ACC112 (cell line): ENCODE measurements around the gene PUM2.

Source experiments
- H2AFZ ChIP-seq: fragments of 200-600 bp; sonication (generic); one replicate; pipeline ENCODE4 v1.6.0; 2017; ENCODE audit warnings: antibody characterized with exemption, low read length; ENCODE audit not compliant: unreplicated experiment
- H3K27ac ChIP-seq: fragments of 200-600 bp; sonication (generic); 2 replicates; pipeline ENCODE4 v1.5.1; 2014; ENCODE audit warnings: low read depth, mild to moderate bottlenecking, antibody characterized with exemption, low read length, moderate library complexity
- H3K27me3 ChIP-seq: fragments of 200-600 bp; sonication (generic); 2 replicates; pipeline ENCODE4 v1.6.1; 2014; ENCODE audit warnings: mild to moderate bottlenecking, antibody characterized with exemption, low read length, moderate library complexity, mixed read lengths; ENCODE audit not compliant: insufficient read depth
- H3K36me3 ChIP-seq: fragments of 200-600 bp; sonication (generic); 2 replicates; pipeline ENCODE4 v1.6.1; 2016; ENCODE audit warnings: mild to moderate bottlenecking, antibody characterized with exemption, low read length, moderate library complexity, mixed read lengths; ENCODE audit not compliant: insufficient read depth
- H3K4me1 ChIP-seq: fragments of 200-600 bp; sonication (generic); one replicate; pipeline ENCODE4 v1.6.1; 2016; ENCODE audit warnings: low read length, mixed read lengths; ENCODE audit not compliant: insufficient read depth, unreplicated experiment, control insufficient read depth
- H3K4me3 ChIP-seq: fragments of 200-600 bp; sonication (generic); 2 replicates; pipeline ENCODE4 v1.5.1; 2014; ENCODE audit warnings: mild to moderate bottlenecking, low read depth, low read length
- H3K79me2 ChIP-seq: fragments of 200-600 bp; sonication (generic); one replicate; pipeline ENCODE4 v1.6.0; 2016; ENCODE audit warnings: low read length; ENCODE audit not compliant: control insufficient read depth, unreplicated experiment, insufficient read depth

PUM2 gene, protein sequence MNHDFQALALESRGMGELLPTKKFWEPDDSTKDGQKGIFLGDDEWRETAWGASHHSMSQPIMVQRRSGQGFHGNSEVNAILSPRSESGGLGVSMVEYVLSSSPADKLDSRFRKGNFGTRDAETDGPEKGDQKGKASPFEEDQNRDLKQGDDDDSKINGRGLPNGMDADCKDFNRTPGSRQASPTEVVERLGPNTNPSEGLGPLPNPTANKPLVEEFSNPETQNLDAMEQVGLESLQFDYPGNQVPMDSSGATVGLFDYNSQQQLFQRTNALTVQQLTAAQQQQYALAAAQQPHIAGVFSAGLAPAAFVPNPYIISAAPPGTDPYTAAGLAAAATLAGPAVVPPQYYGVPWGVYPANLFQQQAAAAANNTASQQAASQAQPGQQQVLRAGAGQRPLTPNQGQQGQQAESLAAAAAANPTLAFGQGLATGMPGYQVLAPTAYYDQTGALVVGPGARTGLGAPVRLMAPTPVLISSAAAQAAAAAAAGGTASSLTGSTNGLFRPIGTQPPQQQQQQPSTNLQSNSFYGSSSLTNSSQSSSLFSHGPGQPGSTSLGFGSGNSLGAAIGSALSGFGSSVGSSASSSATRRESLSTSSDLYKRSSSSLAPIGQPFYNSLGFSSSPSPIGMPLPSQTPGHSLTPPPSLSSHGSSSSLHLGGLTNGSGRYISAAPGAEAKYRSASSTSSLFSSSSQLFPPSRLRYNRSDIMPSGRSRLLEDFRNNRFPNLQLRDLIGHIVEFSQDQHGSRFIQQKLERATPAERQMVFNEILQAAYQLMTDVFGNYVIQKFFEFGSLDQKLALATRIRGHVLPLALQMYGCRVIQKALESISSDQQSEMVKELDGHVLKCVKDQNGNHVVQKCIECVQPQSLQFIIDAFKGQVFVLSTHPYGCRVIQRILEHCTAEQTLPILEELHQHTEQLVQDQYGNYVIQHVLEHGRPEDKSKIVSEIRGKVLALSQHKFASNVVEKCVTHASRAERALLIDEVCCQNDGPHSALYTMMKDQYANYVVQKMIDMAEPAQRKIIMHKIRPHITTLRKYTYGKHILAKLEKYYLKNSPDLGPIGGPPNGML

DNA sequence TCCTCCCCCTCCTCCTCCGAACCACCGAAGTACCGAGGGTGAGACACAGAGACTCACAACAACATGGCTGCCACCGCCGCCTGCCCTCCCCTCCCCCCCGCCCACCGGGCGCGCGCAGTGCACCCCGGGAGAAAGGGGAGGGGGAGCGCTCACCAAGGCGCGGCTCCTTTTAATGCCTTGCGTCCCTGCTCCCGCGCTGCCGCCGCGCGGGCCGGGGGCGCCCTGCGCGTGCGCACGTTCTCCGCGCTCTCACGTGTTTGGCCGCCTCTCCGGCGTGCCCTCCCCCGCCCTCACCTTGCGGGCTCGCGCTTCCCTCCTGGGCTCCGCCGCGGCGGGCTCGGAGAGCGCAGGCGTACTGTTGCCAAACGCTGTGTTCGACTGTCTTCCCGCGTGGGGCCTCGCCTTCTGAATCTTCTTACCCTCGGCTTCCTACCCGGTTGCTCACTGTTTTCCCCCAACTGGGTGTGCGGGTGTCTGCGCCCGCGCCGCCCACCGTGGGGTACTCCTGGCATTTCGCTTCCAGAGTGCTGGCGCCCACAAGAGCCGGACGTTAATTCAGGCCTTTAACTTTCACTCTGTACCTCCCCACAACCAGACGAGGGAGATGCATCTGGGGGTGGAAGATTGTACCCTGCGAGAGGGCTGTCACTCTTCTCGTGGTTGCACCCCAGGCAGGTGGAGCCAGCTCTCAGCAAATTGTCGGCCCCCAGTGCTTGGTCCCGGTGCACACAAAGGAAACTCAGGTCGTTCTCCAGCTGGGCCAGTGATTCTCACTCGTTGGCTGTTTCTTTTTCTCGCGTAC, at the start of gene PUM2:
TSS of gene PUM2 (minus strand) at position 92 of the 802 bp plus-strand sequence. CDS start 23,484 bp downstream, outside the sequence.
- Histone ChIP-seq H3K4me1 (peaks cover 30% of the 10 kb centered on the region), H3K27me3 (no peaks in the 10 kb centered on the region), H3K4me3 (peak within 1 kb of the TSS; percentile 98), H3K36me3 (peaks cover 3% of the 10 kb centered on the region; the same call in 1 of the 2 replicates), H2AFZ (peak within 1 kb of the TSS; percentile 98), H3K27ac (peak within 1 kb of the TSS; percentile 82), H3K79me2 (peaks cover 45% of the 10 kb centered on the region)

DNA sequence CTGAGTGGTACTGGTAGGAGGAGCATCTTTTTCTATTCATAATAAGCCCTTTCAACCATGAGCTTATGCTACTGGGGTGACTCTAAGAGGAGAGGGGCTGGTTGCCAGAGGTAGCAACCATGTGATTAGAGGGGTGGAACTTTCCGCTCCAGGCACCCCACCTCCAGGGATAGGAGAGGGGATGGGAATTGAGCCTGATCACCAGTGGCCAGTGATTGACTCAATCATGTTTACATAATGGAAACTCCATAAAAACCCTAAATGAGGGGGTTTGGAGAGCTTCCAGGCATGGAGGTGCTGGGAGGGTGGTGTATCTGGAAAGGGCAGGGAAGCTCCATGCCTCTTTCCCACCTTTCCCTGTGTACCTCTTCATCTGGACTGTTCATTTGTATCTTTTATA, 49.7 kb upstream of the PUM2 start:
- Histone ChIP-seq H3K79me2 (no peaks in the 10 kb centered on the region), H3K36me3 (no peaks in the 10 kb centered on the region), H3K4me3 (no peak overlapping the region), H3K27me3 (no peaks in the 10 kb centered on the region), H3K4me1 (peaks cover 17% of the 10 kb centered on the region), H3K27ac (no peak overlapping the region), H2AFZ (no peak overlapping the region)

DNA sequence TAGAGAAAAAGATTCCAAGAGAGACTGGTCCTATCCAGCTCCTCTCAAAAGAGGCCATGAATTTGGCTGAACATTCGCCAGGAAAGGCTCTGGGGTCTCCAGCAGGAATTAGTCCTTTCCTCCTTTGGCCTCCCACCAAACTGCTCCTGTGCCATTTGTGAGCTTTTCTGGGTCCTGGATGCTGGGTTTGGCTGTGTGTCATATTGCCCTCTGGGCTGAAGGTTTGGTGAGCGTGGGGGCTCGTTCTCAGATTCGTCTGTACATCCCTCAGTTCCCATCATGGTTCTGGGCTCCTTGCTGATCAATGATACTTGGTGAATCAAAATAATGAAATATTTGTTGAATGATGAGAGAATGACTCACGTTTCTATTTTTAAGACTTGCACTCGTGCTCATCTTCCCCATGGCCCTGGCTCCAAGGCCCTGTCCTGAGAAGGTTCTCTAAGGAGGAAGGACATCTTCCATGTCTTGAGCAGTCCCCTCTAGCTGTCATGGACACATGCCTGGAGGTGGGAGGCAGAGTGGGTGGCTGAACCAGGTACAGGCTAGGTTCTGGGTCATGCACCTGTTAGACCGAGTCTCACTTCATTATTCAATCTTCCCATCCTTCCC, 48.4 kb upstream of the PUM2 start:
- H3K27me3 ChIP-seq = no peaks in the 10 kb centered on the region
- no peaks in the 10 kb centered on the region for H3K79me2 ChIP-seq

DNA sequence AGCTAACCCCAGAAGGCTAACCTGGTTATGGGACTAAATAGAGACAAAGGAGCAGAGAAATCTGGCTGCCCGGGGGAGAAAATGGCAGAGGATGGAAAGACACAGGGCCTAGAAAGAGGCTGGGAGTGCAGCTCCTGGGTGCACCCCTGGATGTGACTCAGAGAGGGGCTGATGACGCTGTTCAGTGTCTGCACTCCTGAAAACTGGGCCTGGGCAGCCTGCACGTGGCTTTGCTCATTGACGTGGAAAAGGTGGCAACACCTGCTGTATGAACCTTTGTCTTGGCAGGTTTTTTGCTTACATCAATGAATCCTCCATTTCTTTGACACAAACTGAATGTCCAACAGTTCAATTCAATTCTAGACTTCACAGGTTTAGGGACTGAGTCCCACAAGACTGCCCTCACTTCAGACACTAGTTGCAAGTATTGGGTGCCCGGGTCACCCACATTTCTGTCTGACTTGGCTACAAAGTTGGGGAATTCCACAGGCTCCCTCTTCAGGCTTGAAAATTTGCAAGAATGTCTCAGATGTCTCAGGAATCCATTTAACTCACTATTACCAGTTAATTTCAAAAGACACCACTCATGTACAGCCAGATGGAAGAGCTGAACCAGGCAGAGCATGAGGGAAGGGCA, 47.3 kb upstream of the PUM2 start:
- H3K27me3 ChIP-seq = no peaks in the 10 kb centered on the region
- H3K4me3 ChIP-seq = no peak overlapping the region
- no peak overlapping the region for H2AFZ ChIP-seq
- no peaks in the 10 kb centered on the region for H3K79me2 ChIP-seq
- H3K36me3 ChIP-seq = no peaks in the 10 kb centered on the region
- peaks cover 17% of the 10 kb centered on the region for H3K4me1 ChIP-seq
- H3K27ac ChIP-seq = no peak overlapping the region

More for the DNA sequence above, 48.4 kb upstream of the PUM2 start:
- Histone ChIP-seq H2AFZ (no peak overlapping the region), H3K27ac (no peak overlapping the region), H3K36me3 (no peaks in the 10 kb centered on the region), H3K4me3 (no peak overlapping the region), H3K4me1 (peaks cover 17% of the 10 kb centered on the region)

DNA sequence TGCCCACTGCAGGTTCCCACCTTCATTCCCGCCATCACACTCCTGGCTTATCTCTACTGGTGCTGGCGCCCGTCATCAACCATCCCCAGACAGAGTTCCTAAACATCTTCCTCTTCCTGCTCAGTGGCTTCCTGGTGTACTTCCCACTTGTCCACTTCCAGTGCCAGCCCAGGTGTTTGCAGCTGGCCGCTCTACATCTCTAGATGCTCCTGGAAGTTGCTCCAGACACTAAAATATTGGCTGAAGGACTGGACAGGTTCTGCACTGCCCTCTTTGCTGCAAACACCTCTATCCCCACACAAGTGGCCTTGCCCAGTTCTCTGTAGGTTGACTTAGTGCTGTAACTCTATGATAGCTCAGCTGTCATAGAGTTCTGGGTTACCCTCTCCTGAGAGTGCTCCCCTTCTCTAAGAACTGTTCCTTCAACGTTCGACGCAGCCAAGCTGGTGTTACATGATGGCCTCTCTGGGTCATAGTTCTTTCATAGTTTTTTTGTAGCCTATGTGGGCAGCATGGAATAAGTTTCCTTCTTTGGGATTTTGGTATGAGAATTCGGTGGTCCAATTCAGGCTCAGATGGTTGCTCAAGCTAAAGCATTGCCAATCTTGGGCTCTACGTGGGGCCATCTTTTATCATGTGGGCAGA, 45.8 kb upstream of the PUM2 start:
- no peaks in the 10 kb centered on the region for H3K27me3 ChIP-seq
- H3K79me2 ChIP-seq = no peaks in the 10 kb centered on the region
- no peak overlapping the region for H3K27ac ChIP-seq
- H3K36me3 ChIP-seq = no peaks in the 10 kb centered on the region
- peaks cover 17% of the 10 kb centered on the region for H3K4me1 ChIP-seq
- no peak overlapping the region for H2AFZ ChIP-seq
- H3K4me3 ChIP-seq = no peak overlapping the region

DNA sequence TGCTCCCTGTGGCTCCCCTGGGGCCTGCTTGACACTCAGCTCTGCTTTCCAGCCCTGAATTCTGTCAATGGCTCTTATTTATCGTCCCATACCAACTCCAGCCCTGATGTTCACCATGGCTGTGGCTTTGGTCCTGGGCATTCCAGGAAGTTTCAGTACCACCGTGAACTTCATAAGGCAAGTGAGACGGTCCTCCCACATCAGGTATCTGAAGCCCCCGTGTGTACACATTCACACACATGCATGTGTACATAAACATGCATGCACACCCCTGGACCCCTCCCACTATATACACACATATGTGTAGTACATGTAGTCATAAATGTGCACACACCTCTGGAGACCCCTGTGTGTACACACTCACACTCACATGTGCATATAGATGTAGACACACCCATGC, 43.3 kb upstream of the PUM2 start:
- no peak overlapping the region for H2AFZ ChIP-seq
- peaks cover 9% of the 10 kb centered on the region for H3K27me3 ChIP-seq
- H3K79me2 ChIP-seq = no peaks in the 10 kb centered on the region
- no peaks in the 10 kb centered on the region for H3K36me3 ChIP-seq
- H3K4me1 ChIP-seq = peaks cover 11% of the 10 kb centered on the region
- no peak overlapping the region for H3K27ac ChIP-seq
- H3K4me3 ChIP-seq = no peak overlapping the region

DNA sequence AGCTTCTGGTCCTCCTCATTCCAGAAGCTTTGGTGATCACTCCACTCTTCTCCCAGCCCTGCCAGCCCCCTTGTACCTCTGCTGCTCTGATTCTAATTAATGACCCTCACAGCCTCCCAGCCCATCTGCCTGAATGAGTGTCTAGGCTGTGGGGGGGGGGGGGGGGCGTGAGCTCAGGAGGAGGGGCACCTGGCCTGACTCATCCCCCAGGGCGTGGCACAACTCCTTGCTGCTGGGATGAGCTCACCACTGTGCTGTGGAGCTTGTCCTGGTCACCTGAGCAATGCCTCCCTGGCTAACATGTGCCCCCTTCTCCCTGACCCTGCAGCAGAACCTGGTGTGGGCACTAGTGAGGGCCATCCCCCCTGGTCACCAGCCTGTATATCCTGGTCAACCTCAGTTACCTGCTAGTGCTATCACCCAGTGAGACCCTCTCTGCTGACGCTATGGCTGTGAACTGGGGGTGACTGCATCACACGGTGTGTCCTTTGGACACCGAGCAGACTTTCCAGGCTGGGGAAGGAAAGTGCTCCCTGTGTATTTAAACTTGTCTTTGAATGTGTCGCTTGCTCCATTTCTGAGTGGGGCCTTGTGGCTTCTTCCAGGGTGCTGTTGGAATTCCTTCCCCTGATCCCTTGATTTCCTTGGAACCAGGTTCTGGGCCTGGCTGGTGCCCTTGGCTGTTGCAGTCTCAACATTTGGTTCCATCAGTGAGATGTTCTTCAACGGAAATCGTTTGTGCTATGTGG, 41.5 kb upstream of the PUM2 start:
- H3K79me2 ChIP-seq = no peaks in the 10 kb centered on the region
- H2AFZ ChIP-seq = no peak overlapping the region
- no peak overlapping the region for H3K27ac ChIP-seq
- peaks cover 15% of the 10 kb centered on the region for H3K27me3 ChIP-seq
- H3K4me1 ChIP-seq = no peaks in the 10 kb centered on the region
- H3K4me3 ChIP-seq = no peak overlapping the region
- no peaks in the 10 kb centered on the region for H3K36me3 ChIP-seq

DNA sequence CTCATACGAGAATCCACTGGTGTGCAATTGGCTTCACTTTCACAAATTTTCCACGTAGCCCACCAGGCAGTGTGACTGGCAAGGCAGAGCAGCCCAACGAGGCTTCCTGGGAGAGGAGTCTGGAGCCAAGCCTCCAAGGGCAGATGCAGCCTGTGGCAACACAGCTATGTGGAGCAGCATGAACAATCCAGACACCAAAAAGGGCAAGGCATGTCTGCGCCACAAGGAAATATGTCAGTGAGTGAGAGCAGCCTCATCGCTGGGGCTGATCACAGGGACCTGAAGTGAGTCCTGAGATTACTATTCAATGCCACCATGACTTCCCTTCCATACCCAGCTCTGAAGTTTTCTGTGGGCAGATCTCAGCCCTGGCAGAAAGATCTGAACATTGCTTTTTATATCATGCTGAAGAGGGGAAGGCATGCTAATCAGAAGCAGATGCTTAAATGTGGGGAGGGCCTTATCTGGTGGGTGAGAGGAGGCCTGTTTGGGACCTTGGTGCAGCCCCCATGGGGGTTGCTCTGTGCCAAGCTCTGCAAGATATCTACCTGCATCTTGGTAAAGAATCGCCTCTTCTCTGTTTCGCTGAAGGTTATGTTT, 40.0 kb upstream of the PUM2 start:
- Histone ChIP-seq H3K4me3 (no peak overlapping the region), H3K27ac (no peak overlapping the region), H2AFZ (no peak overlapping the region), H3K79me2 (no peaks in the 10 kb centered on the region), H3K27me3 (peaks cover 15% of the 10 kb centered on the region), H3K36me3 (no peaks in the 10 kb centered on the region), H3K4me1 (no peaks in the 10 kb centered on the region)
